B cell (primary cell): ENCODE measurements around the gene BRMS1L. TPM values are rescaled to one million over a fixed set of nuclear protein-coding genes. Genes with fewer than 3 reads are reported as not detected.

Source experiments
- ATAC-seq: fragments of 200-7000 bp; cut with Tn5 transposase; one replicate; pipeline ENCODE4 v1.10.0; 2021; ENCODE audit warnings: low read depth, mild to moderate bottlenecking, moderate number of reproducible peaks, moderate library complexity
- CTCF ChIA-PET: fragments of 350-600 bp; sonication (Branson Sonifier 250); formaldehyde crosslinking; loops from one replicate; lab custom pipeline; 2021; ENCODE audit warnings: antibody characterized with exemption, inconsistent platforms; lab: Charles Lee
- POLR2A ChIA-PET: fragments of 350-600 bp; sonication (Branson Sonifier 250); formaldehyde crosslinking; loops from one replicate; lab custom pipeline; 2021; ENCODE audit warnings: antibody characterized with exemption; lab: Charles Lee
- DNase-seq: peaks from one replicate; pipeline ENCODE4 v3.0.0; 2013
- H2AFZ ChIP-seq: 2 replicates; pipeline ENCODE4 v1.6.1; 2012; ENCODE audit warnings: mild to moderate bottlenecking, low read depth, low read length; ENCODE audit not compliant: insufficient read depth, poor library complexity, severe bottlenecking
- H3K27ac ChIP-seq, 2 donors: 1 replicate in 1 of 2; 2 replicates in 1 of 2; pipeline ENCODE4 v1.5.1; 2012 to 2013; ENCODE audit warnings: low read length in 2 of 2, mild to moderate bottlenecking in 2 of 2, moderate library complexity in 1 of 2
- H3K27me3 ChIP-seq, 4 experiments: fragments of 200-600 bp in 1 of 4; sonication (generic) in 1 of 4; replicated peaks in 1 of 4; 1 replicate in 2 of 4; 2 replicates in 2 of 4; pipeline versions ENCODE4 v1.6.1 to v1.7.0; 2013 to 2016; ENCODE audit warnings: low read length in 3 of 4, mild to moderate bottlenecking in 2 of 4, mixed read lengths in 1 of 4, moderate library complexity in 1 of 4; ENCODE audit not compliant: insufficient read depth in 4 of 4, control insufficient read depth in 3 of 4; ENCODE audit errors: control extremely low read depth in 1 of 4
- H3K36me3 ChIP-seq, 2 experiments: replicated peaks in 1 of 2; 1 replicate in 1 of 2; 2 replicates in 1 of 2; pipeline versions ENCODE4 v1.6.1 to v1.7.1; 2013; ENCODE audit warnings: low read length in 1 of 2; ENCODE audit not compliant: insufficient read depth in 2 of 2, control insufficient read depth in 1 of 2; ENCODE audit errors: control extremely low read depth in 1 of 2, extremely low read depth in 1 of 2
- H3K4me1 ChIP-seq, 2 donors: fragments of 200-600 bp in 1 of 2; sonication (generic) in 1 of 2; 1 replicate in 1 of 2; 2 replicates in 1 of 2; pipeline versions ENCODE4 v1.5.1 to v1.6.1; 2013 to 2017; ENCODE audit warnings: low read length in 2 of 2; ENCODE audit not compliant: control insufficient read depth in 2 of 2, insufficient read depth in 2 of 2
- H3K4me2 ChIP-seq: replicated peaks from 2 replicates; pipeline ENCODE3; 2012; ENCODE audit warnings: mild to moderate bottlenecking, low read depth, low read length; ENCODE audit not compliant: poor library complexity, severe bottlenecking
- H3K4me3 ChIP-seq, 5 experiments: fragments of 200-600 bp in 1 of 5; sonication (generic) in 1 of 5; 1 replicate in 3 of 5; 2 replicates in 2 of 5; pipeline versions ENCODE4 v1.5.1 to v1.7.0; 2011 to 2016; ENCODE audit warnings: low read length in 4 of 5, mild to moderate bottlenecking in 4 of 5, low read depth in 2 of 5, control low read depth in 1 of 5, moderate library complexity in 1 of 5; ENCODE audit not compliant: insufficient read depth in 1 of 5; ENCODE audit errors: control extremely low read depth in 1 of 5, extremely low read depth in 1 of 5
- H3K79me2 ChIP-seq: fragments of 200-600 bp; sonication (generic); one replicate; pipeline ENCODE4 v1.6.0; 2016; ENCODE audit warnings: low read length; ENCODE audit not compliant: control insufficient read depth, insufficient read depth
- H3K9ac ChIP-seq: fragments of 200-600 bp; sonication (generic); 2 replicates; pipeline ENCODE4 v1.6.1; 2017; ENCODE audit warnings: mild to moderate bottlenecking, low read length, moderate library complexity
- H3K9me3 ChIP-seq, 3 donors: one replicate each; pipeline versions ENCODE4 v1.6.1 to v1.7.1; 2013; ENCODE audit warnings: low read length in 2 of 3; ENCODE audit not compliant: control insufficient read depth in 2 of 3, insufficient read depth in 1 of 3; ENCODE audit errors: control extremely low read depth in 1 of 3
- H4K20me1 ChIP-seq: 2 replicates; pipeline ENCODE4 v1.6.0; 2012; ENCODE audit warnings: mild to moderate bottlenecking, low read length; ENCODE audit not compliant: insufficient read depth, control insufficient read depth, poor library complexity, severe bottlenecking
- H3K27ac Mint-ChIP-seq: one replicate; pipeline ENCODE4 v1.8.0; 2021; ENCODE audit warnings: mixed read lengths
- H3K27me3 Mint-ChIP-seq: one replicate; pipeline ENCODE4 v1.8.0; 2021; ENCODE audit warnings: mixed read lengths
- H3K4me1 Mint-ChIP-seq: one replicate; pipeline ENCODE4 v1.8.0; 2021; ENCODE audit warnings: mixed read lengths
- H3K4me3 Mint-ChIP-seq: one replicate; pipeline ENCODE4 v1.8.0; 2021; ENCODE audit warnings: mixed read lengths
- H3K9me3 Mint-ChIP-seq: one replicate; pipeline ENCODE4 v1.8.0; 2022; ENCODE audit warnings: mixed read lengths; ENCODE audit not compliant: insufficient read depth
- EZH2 ChIP-seq: IDR thresholded peaks from 2 replicates; pipeline ENCODE4 v1.6.1; 2012; ENCODE audit warnings: borderline replicate concordance, low read depth, mild to moderate bottlenecking, moderate library complexity, low read length; ENCODE audit not compliant: insufficient read depth, poor library complexity, severe bottlenecking
- WGBS: methylation state at CpG from one replicate; pipeline ENCODE4 v1.1.5; 2013; ENCODE audit warnings: missing lambda C conversion rate; ENCODE audit not compliant: insufficient coverage; 5-methylcytosine and 5-hydroxymethylcytosine counted together
- intact Hi-C: fragments of 100-400 bp; cut with micrococcal nuclease; formaldehyde crosslinking; loops from one replicate; pipeline ENCODE4 v1.10.0; 2022
- polyA plus RNA-seq: library from polyadenylated mRNA; depleted of rRNA; stranded (reverse); fragments of >200 nt; gene quantifications from 2 replicates; pipeline ENCODE4 v1.2.3, GENCODE V29; 2012
- total RNA-seq, 2 donors: library from RNA; stranded (reverse); fragments of 120-200 nt in 1 of 2; gene quantifications; 1 replicate in 1 of 2; 2 replicates in 1 of 2; pipeline versions ENCODE4 v1.2.3 to v1.2.4, GENCODE V29; 2013 to 2022
- TF ChIP-seq, protein P1 (sequence below): fragments of 200-600 bp; IDR thresholded peaks from one replicate; pipeline ENCODE4 v1.8.0; 2022; ENCODE audit warnings: antibody characterized with exemption, mild to moderate bottlenecking

Gene BRMS1L
- total and polyA plus RNA-seq, 2 donors (not counting 1 experiment from before 2014, with no cell fraction given) = 1.1 to 4.7 TPM

DNA sequence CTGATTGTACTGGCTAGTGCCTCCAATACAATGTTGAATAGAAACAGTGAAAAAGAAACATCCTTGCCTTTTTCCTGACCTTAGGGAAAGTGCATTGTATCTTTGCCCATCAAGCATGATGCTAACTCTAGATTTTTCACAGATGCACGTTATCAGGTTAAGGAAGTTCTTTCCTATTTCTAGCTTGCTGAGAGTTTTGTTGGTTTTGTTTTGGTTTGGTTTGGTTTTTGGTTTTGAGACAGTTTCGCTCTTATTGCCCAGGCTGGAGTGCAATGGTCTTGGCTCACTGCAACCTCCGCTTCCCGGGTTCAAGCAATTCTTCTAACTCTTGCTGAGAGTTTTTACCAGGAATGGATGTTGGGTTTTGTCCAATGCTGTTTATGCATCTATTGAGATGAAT is 89.0 kb downstream of the BRMS1L start:
- POLR2A ChIA-PET = no interaction called here

DNA sequence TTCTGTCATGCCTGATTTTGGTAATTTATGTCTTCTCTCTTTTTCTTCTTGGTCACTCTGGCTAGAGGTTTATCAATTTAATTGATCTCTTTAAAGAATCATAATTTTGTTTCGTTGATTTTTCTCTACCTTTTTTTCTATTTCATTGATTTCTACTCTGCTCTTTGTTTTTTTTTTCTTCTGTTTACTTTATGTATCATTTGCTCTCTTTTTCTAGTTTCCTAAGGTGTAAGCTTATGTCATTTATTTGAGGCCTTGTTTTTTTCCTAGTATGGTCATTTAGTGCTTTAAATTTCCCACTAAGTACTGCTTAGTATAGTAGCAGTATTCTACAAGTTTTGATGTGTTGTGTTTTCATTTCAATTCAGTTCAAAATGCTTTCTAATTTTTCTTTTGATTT is 89.6 kb downstream of the BRMS1L start:
- no peak for TF ChIP-seq EZH2
- TF ChIP-seq, protein P1, sequence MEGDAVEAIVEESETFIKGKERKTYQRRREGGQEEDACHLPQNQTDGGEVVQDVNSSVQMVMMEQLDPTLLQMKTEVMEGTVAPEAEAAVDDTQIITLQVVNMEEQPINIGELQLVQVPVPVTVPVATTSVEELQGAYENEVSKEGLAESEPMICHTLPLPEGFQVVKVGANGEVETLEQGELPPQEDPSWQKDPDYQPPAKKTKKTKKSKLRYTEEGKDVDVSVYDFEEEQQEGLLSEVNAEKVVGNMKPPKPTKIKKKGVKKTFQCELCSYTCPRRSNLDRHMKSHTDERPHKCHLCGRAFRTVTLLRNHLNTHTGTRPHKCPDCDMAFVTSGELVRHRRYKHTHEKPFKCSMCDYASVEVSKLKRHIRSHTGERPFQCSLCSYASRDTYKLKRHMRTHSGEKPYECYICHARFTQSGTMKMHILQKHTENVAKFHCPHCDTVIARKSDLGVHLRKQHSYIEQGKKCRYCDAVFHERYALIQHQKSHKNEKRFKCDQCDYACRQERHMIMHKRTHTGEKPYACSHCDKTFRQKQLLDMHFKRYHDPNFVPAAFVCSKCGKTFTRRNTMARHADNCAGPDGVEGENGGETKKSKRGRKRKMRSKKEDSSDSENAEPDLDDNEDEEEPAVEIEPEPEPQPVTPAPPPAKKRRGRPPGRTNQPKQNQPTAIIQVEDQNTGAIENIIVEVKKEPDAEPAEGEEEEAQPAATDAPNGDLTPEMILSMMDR = no peak
- Histone ChIP-seq H3K4me2 (no peak overlapping the region), H2AFZ (no peak overlapping the region), H3K4me3 (no peak overlapping the region), H3K36me3 (no peaks in the 10 kb centered on the region), H3K79me2 (no peaks in the 10 kb centered on the region), H3K4me1 (no peaks in the 10 kb centered on the region), H3K9me3 (no peaks in the 10 kb centered on the region), H3K9ac (no peak overlapping the region), H4K20me1 (no peaks in the 10 kb centered on the region), H3K27ac (no peak overlapping the region), H3K27me3 (no peaks in the 10 kb centered on the region)
- ChIA-PET POLR2A (no interaction called here), CTCF (no interaction called here)
- Mint-ChIP-seq H3K4me1 (no peaks in the 10 kb centered on the region), H3K4me3 (no peak overlapping the region), H3K27ac (no peak overlapping the region), H3K9me3 (peaks cover 4% of the 10 kb centered on the region), H3K27me3 (peaks cover 8% of the 10 kb centered on the region)
- ATAC-seq = no peak
- intact Hi-C loops = no loop called here
- no CpG with 5 or more reads among the region's 1 CpG for WGBS
- no peak for DNase-seq

More for the DNA sequence above, 89.0 kb downstream of the BRMS1L start:
- H3K79me2 ChIP-seq = no peaks in the 10 kb centered on the region
- no peaks in the 10 kb centered on the region for H4K20me1 ChIP-seq
- H3K27me3 ChIP-seq = no peaks in the 10 kb centered on the region
- DNase-seq = no peak
- no peaks in the 10 kb centered on the region for H3K36me3 ChIP-seq
- Mint-ChIP-seq H3K27me3 (peaks cover 8% of the 10 kb centered on the region), H3K4me3 (no peak overlapping the region), H3K4me1 (no peaks in the 10 kb centered on the region), H3K27ac (no peak overlapping the region), H3K9me3 (peaks cover 4% of the 10 kb centered on the region)
- TF ChIP-seq, protein P1 = no peak
- TF ChIP-seq EZH2 = no peak
- H3K4me2 ChIP-seq = no peak overlapping the region
- H3K27ac ChIP-seq = no peak overlapping the region
- no peaks in the 10 kb centered on the region for H3K4me1 ChIP-seq
- H2AFZ ChIP-seq = no peak overlapping the region
- no peak overlapping the region for H3K4me3 ChIP-seq
- 52% methylated on average over 2 of the region's 4 CpGs for WGBS
- H3K9me3 ChIP-seq = no peaks in the 10 kb centered on the region
- CTCF ChIA-PET = no interaction called here
- intact Hi-C loops = no loop called here
- no peak overlapping the region for H3K9ac ChIP-seq
- no peak for ATAC-seq

Other genes with a start within 250 kb of the BRMS1L start
- gene RALGAPA1, start 17.0 kb upstream of the BRMS1L start, total RNA-seq = 94.0 and 108 TPM in 2 replicates
- 13.2 and 17.3 TPM in 2 replicates for gene RALGAPA1, start 17.0 kb upstream of the BRMS1L start, polyA plus RNA-seq